LNCaP clone FGC (cell line): ENCODE data around the gene RARS2.

Source experiments
- DNase-seq: peaks from one replicate; pipeline ENCODE4 v3.0.0-alpha.2; 2011; ENCODE audit warnings: low read depth
- H3K4me3 ChIP-seq: 2 replicates; pipeline ENCODE4 v1.5.1; 2011; ENCODE audit warnings: mild to moderate bottlenecking, low read depth, low read length, control low read depth
- CTCF ChIP-seq: IDR thresholded peaks from 2 replicates; pipeline ENCODE4 v1.5.1; 2012; ENCODE audit warnings: mild to moderate bottlenecking; ENCODE audit not compliant: control insufficient read depth, insufficient read depth; ENCODE audit errors: extremely low read depth

The RARS2 gene

GRCh38 chr6:87522686-87523085, 67.1 kb downstream of the RARS2 start:
- no peak for DNase-seq
- no peak overlapping the region for H3K4me3 ChIP-seq
- TF ChIP-seq CTCF, result no peak

GRCh38 chr6:87518453-87518852, 71.3 kb downstream of the RARS2 start:
- H3K4me3 ChIP-seq, result no peak overlapping the region
- no peak for DNase-seq
- TF ChIP-seq CTCF, result no peak

GRCh38 chr6:87514831-87515230, 75.0 kb downstream of the RARS2 start:
- H3K4me3 ChIP-seq, result no peak overlapping the region
- no peak for DNase-seq
- no peak for TF ChIP-seq CTCF

GRCh38 chr6:87504441-87504840, 85.3 kb downstream of the RARS2 start:
- DNase-seq, result no peak
- H3K4me3 ChIP-seq, result no peak overlapping the region
- no peak for TF ChIP-seq CTCF

- no peak for TF ChIP-seq CTCF
- H3K4me3 ChIP-seq, result no peak overlapping the region
- no peak for DNase-seq
These were observed 87.8 kb downstream of the RARS2 start for GRCh38 chr6:87501809-87502572.

- TF ChIP-seq CTCF, result no peak
- no peak for DNase-seq
- no peak overlapping the region for H3K4me3 ChIP-seq
These were observed 91.7 kb downstream of the RARS2 start for GRCh38 chr6:87498048-87498447.
